HEK293T (cell line): ENCODE results near the gene NNT.
"Not testable (repeated sequence)": the region's sequence is repeated elsewhere in the genome, so short reads cannot be mapped to it uniquely, and the experiment has no call there.

Experiments
- CTCF ChIA-PET: fragments of 350-600 bp; formaldehyde crosslinking; extraction: SDS; loops from one replicate; lab custom pipeline; 2021; ENCODE audit warnings: antibody characterized with exemption, inconsistent platforms; lab: Yijun Ruan, JAX
- POLR2A ChIA-PET: fragments of 350-600 bp; formaldehyde crosslinking; extraction: SDS; loops from one replicate; lab custom pipeline; 2020; ENCODE audit warnings: antibody characterized with exemption, inconsistent platforms; lab: Yijun Ruan, JAX
- DNase-seq: peaks from one replicate; pipeline ENCODE4 v3.0.0; 2012; ENCODE audit warnings: mixed read lengths; ENCODE audit errors: extremely low spot score
- ARNT ChIP-seq: fragments of 450-650 bp; IDR thresholded peaks from 2 replicates; pipeline ENCODE4 v1.6.1; 2017; ENCODE audit warnings: mild to moderate bottlenecking
- BHLHE40 ChIP-seq: fragments of 450-650 bp; IDR thresholded peaks from 2 replicates; pipeline ENCODE4 v1.6.1; 2016; ENCODE audit warnings: mild to moderate bottlenecking, moderate library complexity, borderline replicate concordance
- CTBP1 ChIP-seq: fragments of 450-650 bp; IDR thresholded peaks from 2 replicates; pipeline ENCODE4 v1.6.1; 2016; ENCODE audit warnings: borderline replicate concordance
- ELF4 ChIP-seq: fragments of 450-650 bp; IDR thresholded peaks from 2 replicates; pipeline ENCODE4 v1.6.1; 2017; ENCODE audit warnings: antibody characterized with exemption
- FOXA1 ChIP-seq: fragments of 450-650 bp; IDR thresholded peaks from 2 replicates; pipeline ENCODE4 v1.6.1; 2016; ENCODE audit warnings: mild to moderate bottlenecking
- FOXK2 ChIP-seq: fragments of 450-650 bp; IDR thresholded peaks from 2 replicates; pipeline ENCODE4 v1.6.1; 2016; ENCODE audit warnings: mild to moderate bottlenecking
- FOXM1 ChIP-seq: fragments of 450-650 bp; IDR thresholded peaks from 2 replicates; pipeline ENCODE4 v1.6.1; 2017; ENCODE audit warnings: mild to moderate bottlenecking, borderline replicate concordance
- HDGF ChIP-seq: fragments of 450-650 bp; IDR thresholded peaks from 2 replicates; pipeline ENCODE4 v1.6.1; 2017; ENCODE audit warnings: antibody characterized with exemption, borderline replicate concordance
- L3MBTL2 ChIP-seq: fragments of 450-650 bp; conservative IDR thresholded peaks from 2 replicates; pipeline ENCODE4 v1.6.1; 2016; ENCODE audit warnings: mild to moderate bottlenecking
- LEF1 ChIP-seq: fragments of 450-650 bp; IDR thresholded peaks from 2 replicates; pipeline ENCODE4 v1.6.1; 2017; ENCODE audit warnings: mild to moderate bottlenecking, borderline replicate concordance
- NFRKB ChIP-seq: fragments of 450-650 bp; IDR thresholded peaks from 2 replicates; pipeline ENCODE4 v1.6.1; 2016; ENCODE audit warnings: mild to moderate bottlenecking, moderate library complexity
- PKNOX1 ChIP-seq: fragments of 450-650 bp; IDR thresholded peaks from 2 replicates; pipeline ENCODE4 v1.6.1; 2016
- SP1 ChIP-seq: fragments of 450-650 bp; IDR thresholded peaks from 2 replicates; pipeline ENCODE4 v1.6.1; 2017
- SUZ12 ChIP-seq: fragments of 450-650 bp; IDR thresholded peaks from 2 replicates; pipeline ENCODE4 v1.6.1; 2016; ENCODE audit warnings: mild to moderate bottlenecking
- TARDBP ChIP-seq: fragments of 450-650 bp; IDR thresholded peaks from 2 replicates; pipeline ENCODE4 v1.6.1; 2016
- ZNF384 ChIP-seq: fragments of 450-650 bp; IDR thresholded peaks from 2 replicates; pipeline ENCODE4 v1.6.1; 2016

NNT gene

GRCh38 chr5:43691275-43691674, 88.3 kb downstream of the NNT start:
- no peak for DNase-seq
- TF ChIP-seq SP1, result no peak
- ChIA-PET CTCF (no interaction called here), POLR2A (no interaction called here)

- TF ChIP-seq CTBP1, result no peak
- no peak for TF ChIP-seq ELF4
- TF ChIP-seq L3MBTL2, result no peak
- no peak for TF ChIP-seq ZNF384
- no peak for TF ChIP-seq HDGF
- no peak for TF ChIP-seq SP1
- no peak for TF ChIP-seq FOXA1
- no peak for TF ChIP-seq TARDBP
- no peak for TF ChIP-seq FOXK2
- TF ChIP-seq LEF1, result no peak
- no peak for TF ChIP-seq SUZ12
- TF ChIP-seq ARNT, result no peak
- TF ChIP-seq BHLHE40, result no peak
- TF ChIP-seq PKNOX1, result no peak
- TF ChIP-seq NFRKB, result no peak
- TF ChIP-seq FOXM1, result no peak
- ChIA-PET CTCF (no interaction called here), POLR2A (no interaction called here)
- DNase-seq, result no peak
Observed at GRCh38 chr5:43691893-43692292, 88.9 kb downstream of the NNT start.

GRCh38 chr5:43693411-43693810, 90.4 kb downstream of the NNT start:
- TF ChIP-seq PKNOX1 (no peak), CTBP1 (no peak), FOXK2 (no peak), SUZ12 (no peak), SP1 (no peak)
- ChIA-PET CTCF (no interaction called here), POLR2A (no interaction called here)
- DNase-seq, result no peak

- DNase-seq, result no peak
- ChIA-PET CTCF (no interaction called here), POLR2A (no interaction called here)
- TF ChIP-seq SP1 (no peak), BHLHE40 (no peak), FOXM1 (no peak), CTBP1 (no peak), ELF4 (no peak), HDGF (no peak), FOXA1 (no peak), SUZ12 (no peak), ARNT (no peak)
Observed at GRCh38 chr5:43694027-43694426, 91.0 kb downstream of the NNT start.

- POLR2A ChIA-PET, CTCF ChIA-PET, DNase-seq: not testable (repeated sequence)
Observed at GRCh38 chr5:43696444-43696843, 93.5 kb downstream of the NNT start.

- POLR2A ChIA-PET, result no interaction called here
- no peak for DNase-seq
- CTCF ChIA-PET, result no interaction called here
- no peak for TF ChIP-seq FOXM1
- TF ChIP-seq SUZ12, result no peak
- TF ChIP-seq ARNT, result no peak
- no peak for TF ChIP-seq FOXA1
- TF ChIP-seq BHLHE40, result no peak
- TF ChIP-seq HDGF, result no peak
- TF ChIP-seq TARDBP, result no peak
- no peak for TF ChIP-seq NFRKB
- TF ChIP-seq ELF4, result no peak
- no peak for TF ChIP-seq FOXK2
- TF ChIP-seq LEF1, result no peak
Observed at GRCh38 chr5:43699910-43700309, 96.9 kb downstream of the NNT start.

- CTCF ChIA-PET, result no interaction called here
Observed at GRCh38 chr5:43700601-43701000, 97.6 kb downstream of the NNT start.

GRCh38 chr5:43701227-43701626, 98.2 kb downstream of the NNT start:
- no peak for DNase-seq
- TF ChIP-seq SP1 (no peak), TARDBP (no peak), ARNT (no peak), ELF4 (no peak), CTBP1 (no peak), PKNOX1 (no peak), L3MBTL2 (no peak), LEF1 (no peak)
- CTCF ChIA-PET, result no interaction called here
- POLR2A ChIA-PET, result no interaction called here

More at GRCh38 chr5:43700601-43701000, 97.6 kb downstream of the NNT start:
- no peak for TF ChIP-seq L3MBTL2
- no peak for TF ChIP-seq FOXM1
- DNase-seq, result no peak
- POLR2A ChIA-PET, result no interaction called here
